Activated T-cell treated with anti-CD3 and anti-CD28 coated beads, Interleukin-2, amount 50 U/mL, for 48 hours (primary cell): ENCODE results near the gene MGST1.

ENCODE experiments used
- DNase-seq, 2 experiments: peaks; one replicate each; pipeline ENCODE4 v3.0.0-alpha.2; 2020

The MGST1 gene

GRCh38 chr12:16347391-16348298, at the start of gene MGST1:
MGST1 (plus strand) TSS chr12:16347645; CDS start chr12:16354253, 6,608 bp downstream.
- no peak for DNase-seq

- DNase-seq = no peak
These were observed 48.0 kb upstream of the MGST1 start for GRCh38 chr12:16299403-16299802.

- no peak for DNase-seq
These were observed 47.3 kb upstream of the MGST1 start for GRCh38 chr12:16300122-16300521.

DNA sequence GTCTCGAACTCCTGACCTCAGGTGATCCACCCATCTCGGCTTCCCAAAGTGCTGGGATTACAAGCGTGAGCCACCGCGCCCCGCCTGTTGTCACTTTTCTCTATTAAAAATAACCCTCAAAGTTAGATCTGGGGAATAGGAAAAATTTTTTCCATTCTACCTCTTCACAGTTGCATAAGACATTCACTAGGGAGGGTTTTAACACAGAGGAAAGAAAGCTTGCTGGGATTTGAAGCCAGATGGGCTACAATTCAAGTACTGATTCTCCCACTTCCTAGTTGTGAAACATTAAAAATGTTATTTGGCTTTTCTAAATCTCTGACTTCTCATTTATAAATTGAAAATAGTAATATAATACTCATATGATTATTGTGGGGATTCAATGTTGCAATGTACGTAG, 46.7 kb upstream of the MGST1 start:
- no peak for DNase-seq

DNA sequence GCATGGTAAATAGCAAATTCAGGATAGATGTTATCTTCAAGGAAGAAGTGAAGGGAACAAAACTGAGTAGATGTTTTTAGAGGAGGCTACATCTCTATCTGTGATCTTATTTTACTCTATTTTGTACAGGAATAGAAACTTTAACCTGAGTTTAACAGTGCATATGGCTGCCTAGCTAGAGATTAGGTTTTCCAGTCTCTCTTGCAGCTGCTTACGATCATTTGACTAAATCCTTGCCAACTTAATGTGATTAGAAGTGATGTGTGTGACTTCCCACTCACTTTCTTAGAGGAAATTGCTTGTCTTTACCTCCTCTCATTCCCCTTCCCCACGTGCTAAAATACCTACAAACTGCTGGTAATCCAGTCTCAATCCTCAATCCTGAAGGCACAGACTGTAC, 43.5 kb upstream of the MGST1 start:
- DNase-seq = no peak

DNA sequence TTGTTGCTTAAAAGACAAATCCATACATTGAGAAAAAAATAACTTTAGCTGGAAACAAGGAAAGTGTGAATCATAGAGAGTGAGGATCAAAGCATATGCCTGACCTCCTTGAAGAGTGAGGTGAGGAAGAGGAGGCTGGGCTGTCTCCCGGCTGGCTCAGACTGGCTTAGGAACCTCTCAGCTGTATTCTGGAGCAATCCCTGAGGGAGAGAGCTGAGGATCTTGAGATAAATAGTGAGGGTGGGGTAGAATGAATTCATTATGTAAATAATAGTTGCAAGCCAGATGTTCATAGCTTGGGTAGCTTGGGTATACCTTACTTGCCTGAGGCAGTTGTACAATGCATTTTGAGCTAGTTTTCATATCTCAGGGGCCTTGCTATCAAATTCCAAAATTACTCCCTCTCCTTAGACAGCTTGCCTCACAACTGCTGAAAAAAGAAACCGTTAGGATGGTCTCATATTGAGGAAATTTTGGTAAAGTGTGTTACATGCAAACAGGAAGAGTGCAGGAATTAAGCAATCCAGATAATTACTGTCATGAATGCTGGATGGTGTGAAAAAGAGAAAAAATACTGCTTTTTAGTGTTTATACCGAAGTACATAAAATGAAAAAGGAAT, 39.5 kb upstream of the MGST1 start:
- no peak for DNase-seq

DNA sequence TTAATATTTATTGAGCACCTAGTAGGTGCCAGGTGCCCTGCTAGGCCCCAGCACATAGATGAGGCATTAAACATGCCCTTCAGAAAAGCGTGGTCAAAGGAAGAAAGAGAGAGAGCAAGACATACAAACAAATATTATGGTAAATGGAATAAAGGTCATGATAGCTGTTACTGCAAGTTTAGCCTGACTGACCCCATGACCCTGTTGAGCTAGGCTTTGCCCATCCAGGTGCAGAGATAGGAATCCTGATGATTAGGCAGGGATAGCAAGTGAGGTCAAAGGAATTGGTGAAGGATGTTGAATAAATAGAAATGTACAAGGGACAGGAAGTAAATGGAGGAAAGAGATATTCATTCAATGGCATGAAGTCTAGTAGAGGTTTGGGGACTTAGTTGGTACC, 36.5 kb upstream of the MGST1 start:
- no peak for DNase-seq

GRCh38 chr12:16323010-16323409, 24.4 kb upstream of the MGST1 start:
- no peak for DNase-seq

GRCh38 chr12:16323638-16324037, 23.8 kb upstream of the MGST1 start:
- DNase-seq = no peak

GRCh38 chr12:16324272-16324671, 23.2 kb upstream of the MGST1 start:
- no peak for DNase-seq

GRCh38 chr12:16324772-16325171, 22.7 kb upstream of the MGST1 start:
- DNase-seq = no peak

- DNase-seq = no peak
These were observed 22.0 kb upstream of the MGST1 start for GRCh38 chr12:16325426-16325825.

DNA sequence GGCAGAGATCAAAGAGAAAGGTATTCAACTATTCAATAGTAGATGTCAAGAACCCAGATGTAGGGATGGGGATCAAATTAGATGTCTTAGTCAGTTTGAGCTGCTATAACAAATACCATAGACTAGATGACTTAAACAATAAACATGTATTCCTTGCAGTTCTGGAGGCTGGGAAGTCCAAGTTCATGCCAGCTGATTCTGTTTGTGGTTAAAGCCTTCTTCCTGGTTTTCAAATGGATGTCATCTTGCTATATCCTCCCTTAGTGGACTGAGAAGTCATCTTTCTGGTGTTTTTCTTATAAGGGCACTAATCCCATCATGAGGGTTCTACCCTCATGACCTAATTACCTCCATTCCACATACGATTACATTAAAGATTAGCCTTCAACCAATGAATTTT, 19.5 kb upstream of the MGST1 start:
- no peak for DNase-seq

DNA sequence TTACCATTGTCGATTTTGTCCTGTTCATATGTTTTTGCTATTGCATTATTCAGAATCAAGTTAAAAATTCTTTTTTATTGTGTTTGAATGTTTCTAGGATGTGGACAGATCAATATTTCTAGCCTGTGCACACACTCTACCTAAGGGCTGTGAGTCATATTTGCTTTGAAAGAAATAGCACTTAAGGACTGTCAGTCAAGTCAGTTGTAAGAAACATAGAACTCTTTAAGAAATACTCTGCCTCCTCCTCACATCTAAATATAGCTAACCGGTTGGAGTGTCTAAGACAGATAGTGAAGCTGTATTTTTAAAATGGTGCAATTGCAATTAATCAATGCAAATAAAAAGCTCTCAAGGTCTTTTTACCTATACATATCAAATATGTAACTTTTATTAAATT, 17.9 kb upstream of the MGST1 start:
- DNase-seq = no peak

GRCh38 chr12:16330560-16330959, 16.9 kb upstream of the MGST1 start:
- no peak for DNase-seq

GRCh38 chr12:16331998-16332397, 15.4 kb upstream of the MGST1 start:
- DNase-seq = no peak

GRCh38 chr12:16335838-16336237, 11.6 kb upstream of the MGST1 start:
- no peak for DNase-seq

GRCh38 chr12:16344269-16344668, 3.2 kb upstream of the MGST1 start:
- no peak for DNase-seq

DNA sequence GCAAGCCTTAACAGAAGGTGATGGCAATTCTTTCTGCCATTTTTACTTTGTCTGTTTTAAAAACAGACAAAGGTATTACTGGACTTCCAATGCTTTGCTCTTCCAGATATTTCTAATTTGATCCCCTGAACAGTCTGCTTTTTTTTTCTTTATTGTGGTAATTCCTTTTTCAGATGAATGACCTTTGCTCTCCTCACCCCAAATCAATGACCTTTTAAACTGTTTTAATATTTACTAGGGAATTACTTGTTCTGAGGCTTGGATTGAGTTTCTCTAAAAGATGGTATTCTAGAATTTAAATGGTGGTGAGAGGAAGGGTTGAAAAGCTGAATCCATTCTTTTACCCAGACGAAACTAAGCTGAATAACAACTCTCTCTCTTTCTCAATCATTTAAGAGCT, 2.3 kb upstream of the MGST1 start:
- no peak for DNase-seq

GRCh38 chr12:16346958-16347357, 487 bp upstream of the MGST1 start:
- DNase-seq = no peak

DNA sequence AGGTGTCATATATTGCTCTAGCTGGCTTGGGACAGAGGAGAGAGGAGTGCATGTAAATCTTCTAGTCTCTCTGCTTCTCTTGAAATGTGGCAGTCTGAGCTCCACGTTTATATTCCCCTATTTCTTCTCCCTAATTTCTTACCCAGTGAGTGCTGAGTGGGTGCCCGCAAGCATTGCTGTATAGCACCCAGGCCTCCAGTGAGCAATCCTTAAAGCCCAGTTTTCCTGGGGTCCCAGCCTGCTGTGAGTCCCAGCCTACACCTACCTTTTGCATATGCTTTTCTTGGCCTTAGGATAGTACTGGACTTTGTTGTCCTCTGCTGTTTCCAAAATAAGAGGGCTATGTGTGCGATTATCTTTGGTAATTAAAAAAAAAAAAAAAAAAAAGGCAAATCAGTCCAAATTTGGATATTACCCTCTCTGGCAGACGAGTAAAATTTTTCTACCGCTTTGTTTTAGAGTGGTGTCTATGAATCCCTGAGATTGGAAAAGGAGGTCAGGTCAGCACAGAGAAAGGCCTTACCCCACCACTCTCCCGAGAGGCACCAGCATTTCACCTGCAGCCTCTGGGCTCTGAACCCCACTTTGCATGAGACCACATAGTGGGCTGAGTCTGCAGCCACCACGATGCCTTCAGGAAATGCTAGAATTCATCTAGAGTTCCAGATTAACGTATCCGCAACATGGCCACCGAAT, 1.1 kb downstream of the MGST1 start:
- no peak for DNase-seq

DNA sequence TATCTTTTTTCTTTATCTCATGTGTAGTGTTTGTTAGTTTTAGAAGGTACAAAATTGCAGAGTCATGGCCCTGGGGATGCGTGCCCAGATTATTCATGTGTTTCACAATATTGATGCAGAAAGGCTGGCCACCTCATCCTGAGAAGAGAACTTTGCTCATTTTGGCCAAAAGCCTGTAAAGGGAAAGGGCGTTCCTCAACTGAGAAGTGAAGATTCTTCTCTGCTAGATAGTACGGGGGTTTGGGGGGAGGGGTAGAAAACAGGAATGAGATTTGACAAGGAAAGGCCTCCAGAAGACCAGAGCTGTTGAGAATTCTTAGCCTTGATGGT, 1.7 kb downstream of the MGST1 start:
- DNase-seq = no peak

- no peak for DNase-seq
These were observed 3.2 kb downstream of the MGST1 start for GRCh38 chr12:16350682-16351081.

DNA sequence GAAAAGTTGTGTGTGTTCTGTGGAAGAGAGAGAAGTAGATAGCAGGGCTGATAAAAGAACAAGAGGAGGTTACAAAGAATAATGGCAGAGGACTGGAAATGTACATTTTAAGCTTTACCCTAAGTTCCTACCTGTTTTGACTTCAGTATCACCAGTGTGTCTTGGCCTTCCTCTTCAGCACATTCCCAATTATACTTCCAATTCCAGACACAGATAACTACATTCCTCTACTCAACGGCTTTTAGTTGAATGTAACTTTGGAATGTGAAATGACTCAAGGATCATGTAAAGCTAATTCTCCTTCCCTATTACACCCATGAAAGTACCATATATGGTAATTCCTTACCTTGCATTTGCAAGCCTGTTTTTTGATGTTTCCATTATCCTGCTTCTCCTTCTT, 5.0 kb downstream of the MGST1 start:
- no peak for DNase-seq
